Measurements from ENCODE around the gene AP1AR.

GRCh38 chr4:112252234-112252633 lies 20.6 kb downstream of the AP1AR start:
- TF ChIP-seq ZNF512 (CRISPR knock-in tag; IDR thresholded peaks at IDR 0.05; ENCODE audit: borderline replicate concordance) (no peak), JAZF1 (CRISPR knock-in tag; IDR thresholded peaks at IDR 0.05) (no peak), SP1 (CRISPR knock-in tag; conservative IDR thresholded peaks at IDR 0.05) (no peak), USF2 (CRISPR knock-in tag; IDR thresholded peaks at IDR 0.05) (no peak), FOXJ3 (CRISPR knock-in tag; IDR thresholded peaks at IDR 0.05; ENCODE audit: borderline replicate concordance) (no peak), CREM (CRISPR knock-in tag; IDR thresholded peaks at IDR 0.05) (no peak), TEAD4 (CRISPR knock-in tag; IDR thresholded peaks at IDR 0.05) (no peak), NR3C1 (CRISPR knock-in tag; conservative IDR thresholded peaks at IDR 0.05; ENCODE audit: low read depth) (no peak), CTCF (IDR thresholded peaks at IDR 0.05) (no peak), GRHL2 (CRISPR knock-in tag; IDR thresholded peaks at IDR 0.05; ENCODE audit: insufficient replicate concordance, severe bottlenecking) (no peak), MAX (CRISPR knock-in tag; IDR thresholded peaks at IDR 0.05) (no peak), E2F4 (CRISPR knock-in tag; IDR thresholded peaks at IDR 0.05; ENCODE audit: borderline replicate concordance, low read depth) (no peak), CBFB (CRISPR knock-in tag; IDR thresholded peaks at IDR 0.05; ENCODE audit: low read depth) (no peak), ZNF138 (CRISPR knock-in tag; conservative IDR thresholded peaks at IDR 0.05) (no peak)

Measured in WTC11 (cell line).